Globus pallidus (tissue), 1 donor: ENCODE data around the gene NIP7.
"Not testable (repeated sequence)": the region's sequence is repeated elsewhere in the genome, so short reads cannot be mapped to it uniquely, and the experiment has no call there.

Source experiments
- DNase-seq: peaks from one replicate; pipeline ENCODE4 v3.0.0-alpha.2; 2015; ENCODE audit warnings: low spot score

Gene NIP7

DNA sequence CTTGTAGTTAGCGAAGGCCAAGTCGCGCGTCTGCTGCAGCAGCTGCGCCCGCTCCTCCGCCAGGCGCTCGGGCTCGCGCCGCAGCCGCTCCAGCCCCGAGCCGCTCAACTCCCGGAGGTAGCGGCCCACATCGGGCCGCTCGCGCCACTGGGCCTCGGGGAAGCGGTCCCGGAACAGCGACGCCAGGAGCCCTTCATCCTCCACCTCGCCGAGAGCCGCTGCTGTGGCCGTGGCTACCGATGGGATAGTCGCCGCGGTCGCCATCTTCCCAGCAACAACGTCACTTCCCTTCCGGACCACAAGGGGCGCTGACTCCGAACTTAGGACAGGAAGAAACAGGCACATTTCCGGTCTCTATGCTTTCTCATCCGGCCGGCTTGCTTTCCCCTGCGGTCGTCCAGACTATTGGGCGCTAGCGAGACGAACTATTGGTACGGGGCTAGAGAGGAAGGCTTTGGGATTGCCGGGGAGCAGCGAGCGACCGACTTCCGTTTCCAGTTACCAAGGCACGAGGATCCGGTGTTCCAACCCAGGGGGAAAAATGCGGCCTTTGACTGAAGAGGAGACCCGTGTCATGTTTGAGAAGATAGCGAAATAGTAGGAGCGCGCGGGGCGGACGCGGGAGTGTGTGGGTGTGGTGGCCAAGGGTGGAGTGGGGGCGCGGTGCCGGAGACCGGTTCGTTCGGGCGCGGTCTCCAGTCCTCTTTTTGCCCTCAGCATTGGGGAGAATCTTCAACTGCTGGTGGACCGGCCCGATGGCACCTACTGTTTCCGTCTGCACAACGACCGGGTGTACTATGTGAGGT lies at the start of gene NIP7, which contains the start of gene COG8:
Gene NIP7 (plus strand): TSS at position 484 of the 806 bp plus-strand sequence. CDS start 58 bp downstream, at position 542.
Gene COG8 (minus strand): TSS at position 276 of the 806 bp plus-strand sequence. CDS start 12 bp downstream, at position 264.
- peak; percentile 98 for DNase-seq

DNA sequence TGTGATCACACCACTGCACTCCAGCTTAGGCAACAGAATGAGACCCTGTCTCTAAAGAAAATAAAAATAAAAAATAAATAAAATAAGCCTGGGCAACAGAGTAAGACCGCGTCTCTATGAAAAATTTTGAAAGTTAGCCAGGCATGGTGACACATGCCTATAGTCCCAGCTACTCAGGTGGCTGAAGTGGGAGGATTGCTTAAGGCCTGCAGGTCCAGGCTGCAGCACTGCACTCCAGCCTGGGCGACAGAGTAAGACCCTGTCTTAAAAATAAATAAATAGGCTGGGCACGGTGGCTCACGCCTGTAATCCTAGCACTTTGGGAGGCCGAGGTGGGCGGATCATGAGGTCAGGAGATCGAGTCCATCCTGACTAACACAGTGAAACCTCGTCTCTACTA lies 47.9 kb upstream of the NIP7 start:
- not testable (repeated sequence) for DNase-seq

DNA sequence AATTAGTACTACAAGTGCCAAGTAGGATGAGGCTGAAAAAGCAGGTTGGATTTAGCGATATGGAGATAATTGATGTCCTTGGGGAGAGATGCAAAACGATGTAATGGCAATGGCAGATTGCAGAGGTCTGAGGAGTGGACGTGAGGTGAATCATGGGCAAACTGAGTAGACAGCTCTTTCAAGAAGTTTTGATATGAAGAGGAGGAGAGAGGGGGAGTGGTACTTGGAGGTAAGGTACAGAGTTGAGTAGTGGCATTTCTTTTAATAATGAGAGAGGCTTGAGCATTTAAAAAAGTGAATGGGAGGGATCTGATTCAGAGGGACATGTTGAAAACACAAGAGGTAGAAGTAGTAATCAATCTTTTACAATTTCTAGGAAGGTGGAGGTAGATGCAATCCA lies 46.2 kb upstream of the NIP7 start:
- DNase-seq, result no peak

DNA sequence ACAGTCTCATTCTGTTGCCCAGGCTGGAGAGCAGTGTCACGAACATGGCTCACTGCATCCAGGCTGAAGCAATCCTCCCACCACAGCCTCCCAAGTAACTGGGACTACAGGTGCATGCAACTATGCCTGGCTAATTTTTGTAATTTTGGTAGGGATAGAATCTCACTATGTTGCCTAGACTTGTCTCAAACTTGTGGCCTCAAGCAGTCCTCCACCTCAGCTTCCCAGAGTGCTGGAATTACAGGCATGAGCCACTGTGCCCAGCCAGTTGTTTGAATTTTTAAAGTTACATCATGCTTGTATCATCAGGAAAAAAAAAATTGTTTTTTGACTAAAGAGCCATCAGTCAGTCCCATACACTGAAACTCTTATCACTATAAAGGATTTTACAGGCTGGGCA lies 45.5 kb upstream of the NIP7 start:
- DNase-seq, result no peak

DNA sequence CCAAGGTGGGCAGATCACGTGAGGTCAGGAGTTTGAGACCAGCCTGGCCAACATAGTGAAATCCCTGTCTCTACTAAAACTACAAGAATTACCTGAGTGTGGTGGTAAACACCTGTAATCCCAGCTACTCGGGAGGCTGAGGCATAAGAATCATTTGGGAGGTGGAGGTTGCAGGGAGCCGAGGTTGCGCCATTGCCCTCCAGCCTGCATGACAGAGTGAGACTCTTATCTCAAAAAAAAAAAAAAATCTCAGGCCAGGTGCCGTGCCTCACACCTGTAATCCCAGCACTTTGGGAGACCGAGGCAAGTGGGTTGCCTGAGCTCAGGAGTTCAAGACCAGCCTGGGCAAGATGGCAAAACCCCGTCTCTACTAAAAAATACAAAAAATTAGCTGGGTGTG lies 42.8 kb upstream of the NIP7 start:
- not testable (repeated sequence) for DNase-seq

DNA sequence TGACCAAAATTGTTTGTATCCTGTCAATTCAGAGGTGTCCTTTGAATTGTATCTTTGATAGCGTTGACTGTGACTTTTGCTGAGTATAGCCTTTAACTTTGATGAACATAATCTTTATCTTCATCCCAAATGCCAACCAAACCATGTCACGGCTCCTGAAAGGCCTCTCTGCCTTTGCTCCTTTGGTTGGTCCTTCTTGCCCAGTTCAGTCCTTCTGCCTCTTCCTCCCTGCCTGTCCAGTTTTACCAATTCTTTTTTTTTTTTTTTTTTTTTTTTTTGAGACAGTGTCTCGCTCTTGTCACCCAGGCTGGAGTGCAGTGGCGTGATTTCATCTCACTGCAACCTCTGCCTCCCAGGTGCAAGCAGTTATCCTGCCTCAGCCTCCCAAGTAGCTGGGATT lies 41.3 kb upstream of the NIP7 start:
- DNase-seq, result no peak

DNA sequence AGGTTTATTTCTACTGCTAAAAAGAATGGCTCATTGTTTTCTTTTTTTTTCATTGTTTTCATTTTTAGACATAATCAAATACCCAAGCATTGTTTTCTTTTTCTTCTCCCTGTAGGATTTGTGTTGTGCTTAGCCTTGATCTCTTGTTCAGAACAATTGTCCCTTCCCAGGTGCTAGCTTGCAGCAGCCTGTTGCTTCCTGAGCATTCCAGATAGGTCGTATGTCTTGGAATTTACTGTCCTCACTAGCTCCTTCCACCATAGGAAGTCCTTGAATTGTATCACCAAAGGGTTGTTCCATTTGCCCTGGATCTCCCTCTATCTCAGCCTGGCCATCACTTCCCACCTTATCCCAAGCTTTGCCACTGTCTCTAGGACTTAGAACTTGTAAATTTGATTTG lies 38.4 kb upstream of the NIP7 start:
- DNase-seq, result no peak

DNA sequence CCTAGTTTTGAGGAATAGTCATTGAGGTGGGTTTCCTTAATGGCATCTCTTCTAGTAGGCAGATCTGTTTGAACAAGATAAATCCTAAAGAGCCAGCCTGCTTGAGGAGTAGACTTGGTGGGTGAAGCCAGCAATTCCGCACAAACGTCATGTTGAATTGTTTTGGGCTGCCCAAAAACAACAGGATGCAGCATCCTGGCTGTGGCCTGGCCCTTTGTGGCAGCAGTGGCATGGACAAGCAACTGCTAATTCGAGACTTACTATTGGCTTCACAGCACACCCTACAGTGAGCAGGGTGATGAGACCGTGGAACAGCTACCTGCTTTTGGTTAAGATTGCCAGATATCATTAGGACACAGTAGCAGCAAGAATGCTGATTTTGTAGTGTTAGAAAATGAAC lies 37.7 kb upstream of the NIP7 start:
- DNase-seq, result no peak

DNA sequence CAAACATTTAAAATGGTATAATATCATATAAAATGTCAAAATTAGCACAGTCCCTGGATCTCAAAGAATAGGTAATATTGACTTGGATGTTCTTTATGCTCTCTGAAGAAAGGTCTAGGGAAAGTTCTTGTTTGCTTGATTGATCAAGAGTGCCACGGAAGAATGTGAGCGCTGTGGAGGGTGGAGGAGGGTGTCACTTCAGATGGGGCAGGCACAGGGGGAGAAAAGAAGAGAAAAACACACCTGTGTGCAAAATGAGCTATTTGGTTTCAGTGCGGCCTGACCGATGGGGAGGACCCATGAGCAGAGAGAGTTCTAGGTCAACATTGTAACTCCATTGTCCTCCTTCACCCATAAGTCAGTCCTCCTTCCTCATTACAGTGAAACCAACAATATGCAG lies 37.3 kb upstream of the NIP7 start:
- DNase-seq, result no peak

DNA sequence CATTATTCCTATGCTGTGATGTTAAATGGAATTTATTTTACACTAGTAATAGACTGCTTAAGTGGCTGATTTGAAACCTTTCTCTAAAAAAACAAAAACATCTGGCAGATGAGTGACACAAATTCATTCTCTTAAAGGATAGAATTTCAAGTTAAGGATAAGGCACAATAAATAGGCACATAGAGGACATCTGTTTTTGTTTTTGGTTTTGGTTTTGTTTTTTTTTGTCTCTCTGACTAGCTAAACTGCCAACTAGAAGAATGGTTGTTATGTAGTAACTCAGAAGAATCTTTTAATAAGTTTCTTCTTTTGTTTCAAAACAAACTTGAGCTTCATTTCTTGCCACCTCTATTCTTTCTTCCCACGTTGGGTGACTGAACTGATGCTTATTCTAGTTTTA lies 33.5 kb upstream of the NIP7 start:
- no peak for DNase-seq

DNA sequence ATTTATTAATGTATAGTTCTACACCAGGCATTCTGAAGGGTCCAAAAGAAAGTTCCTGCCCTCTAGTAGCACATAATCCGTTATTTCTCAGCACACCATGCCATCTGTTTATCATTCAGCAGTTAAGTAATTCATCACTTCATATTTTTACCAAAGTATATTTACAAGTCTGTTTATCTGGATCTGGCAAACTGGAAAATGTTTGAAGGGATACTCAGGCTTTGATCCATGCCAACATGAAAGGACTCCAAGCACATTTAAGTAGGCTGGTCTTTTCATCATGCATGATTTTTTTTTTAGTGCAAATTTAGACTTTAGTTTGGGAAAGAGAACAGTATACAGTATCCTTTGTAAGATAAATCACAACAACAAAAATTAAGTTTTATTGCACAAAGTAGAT lies 32.5 kb upstream of the NIP7 start:
- DNase-seq, result no peak

DNA sequence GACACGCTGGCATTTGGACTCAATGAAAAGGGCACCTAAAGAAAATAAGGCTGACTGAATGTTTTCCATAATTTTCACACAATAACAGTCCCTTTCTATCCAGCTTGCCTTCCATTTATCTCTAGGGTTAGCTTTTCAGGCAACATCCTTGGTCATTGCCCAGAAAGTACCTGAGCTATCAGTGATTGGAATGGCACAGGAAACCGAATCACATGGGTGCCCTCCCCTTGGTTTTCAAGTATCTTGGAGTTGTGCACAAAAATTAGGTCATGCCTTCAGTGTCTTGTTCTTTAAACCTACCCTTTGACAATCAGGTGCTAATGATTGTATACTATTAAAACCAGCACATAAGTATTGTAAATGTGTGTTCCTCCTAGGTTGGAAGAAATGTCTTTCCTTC lies 31.7 kb upstream of the NIP7 start:
- no peak for DNase-seq

DNA sequence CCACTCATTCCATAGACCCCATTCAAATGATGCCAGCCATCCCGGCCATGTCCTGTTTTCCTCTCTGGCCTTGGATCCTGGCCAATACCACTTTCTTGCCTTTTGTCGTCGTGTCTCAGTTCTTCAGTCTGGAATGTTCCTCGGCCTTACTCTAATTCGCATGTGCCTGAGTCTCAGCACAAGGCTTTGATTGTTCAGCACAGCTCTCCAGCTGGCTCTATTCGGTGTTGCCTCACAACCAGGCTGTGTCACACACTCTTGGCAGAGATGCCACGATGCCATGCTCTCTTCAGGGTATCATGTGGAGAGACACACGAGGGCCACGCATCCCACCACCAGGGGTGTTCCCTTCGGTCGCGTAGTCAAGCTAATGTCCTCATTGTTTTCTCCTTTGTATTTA lies 30.3 kb upstream of the NIP7 start:
- DNase-seq, result peak; percentile 73

DNA sequence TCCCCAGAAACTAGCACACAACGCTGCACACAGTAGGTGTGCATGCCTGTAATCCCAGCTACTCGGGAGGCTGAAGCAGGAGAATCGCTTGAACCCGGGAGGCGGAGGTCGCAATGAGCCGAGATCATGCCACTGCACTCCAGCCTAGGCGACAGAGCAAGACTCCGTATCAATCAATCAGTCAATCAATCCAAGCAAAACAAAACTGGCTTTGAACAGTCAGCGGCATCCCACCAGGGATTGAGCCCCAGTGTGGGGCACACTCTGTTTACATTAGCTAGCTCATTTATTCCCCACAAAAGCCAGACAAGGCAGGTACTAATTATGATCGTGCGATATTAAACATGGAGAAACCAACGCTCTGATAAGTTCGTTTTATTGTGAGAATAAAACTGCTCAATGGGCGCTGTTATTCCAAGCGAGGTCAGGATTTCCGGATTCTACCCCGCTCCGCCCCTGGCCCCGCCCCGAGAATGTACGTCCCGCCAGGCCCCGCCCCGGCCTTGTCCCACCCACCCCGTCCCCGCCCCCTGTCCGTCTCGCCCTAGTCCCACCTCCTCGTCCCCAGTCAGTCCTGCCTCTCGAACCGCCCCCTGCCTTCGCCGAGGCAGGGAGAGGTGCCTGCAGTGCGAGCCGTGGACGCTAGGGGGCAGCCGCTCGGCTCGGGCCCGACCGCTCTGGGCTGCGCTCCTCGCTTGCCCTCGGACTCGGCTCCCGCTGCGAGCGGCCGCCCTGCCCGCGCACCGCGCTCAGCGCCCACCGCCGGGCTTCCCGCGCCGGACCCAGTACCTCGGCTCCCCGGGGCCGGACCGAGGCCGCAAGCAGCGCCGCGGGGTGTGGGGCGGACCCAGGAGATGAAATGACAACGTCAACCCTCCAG lies 28.7 kb upstream of the NIP7 start, which contains the start of gene VPS4A:
Gene VPS4A (plus strand): TSS at position 698 of the 880 bp plus-strand sequence. CDS start 162 bp downstream, at position 860.
- peak; percentile 98 for DNase-seq

DNA sequence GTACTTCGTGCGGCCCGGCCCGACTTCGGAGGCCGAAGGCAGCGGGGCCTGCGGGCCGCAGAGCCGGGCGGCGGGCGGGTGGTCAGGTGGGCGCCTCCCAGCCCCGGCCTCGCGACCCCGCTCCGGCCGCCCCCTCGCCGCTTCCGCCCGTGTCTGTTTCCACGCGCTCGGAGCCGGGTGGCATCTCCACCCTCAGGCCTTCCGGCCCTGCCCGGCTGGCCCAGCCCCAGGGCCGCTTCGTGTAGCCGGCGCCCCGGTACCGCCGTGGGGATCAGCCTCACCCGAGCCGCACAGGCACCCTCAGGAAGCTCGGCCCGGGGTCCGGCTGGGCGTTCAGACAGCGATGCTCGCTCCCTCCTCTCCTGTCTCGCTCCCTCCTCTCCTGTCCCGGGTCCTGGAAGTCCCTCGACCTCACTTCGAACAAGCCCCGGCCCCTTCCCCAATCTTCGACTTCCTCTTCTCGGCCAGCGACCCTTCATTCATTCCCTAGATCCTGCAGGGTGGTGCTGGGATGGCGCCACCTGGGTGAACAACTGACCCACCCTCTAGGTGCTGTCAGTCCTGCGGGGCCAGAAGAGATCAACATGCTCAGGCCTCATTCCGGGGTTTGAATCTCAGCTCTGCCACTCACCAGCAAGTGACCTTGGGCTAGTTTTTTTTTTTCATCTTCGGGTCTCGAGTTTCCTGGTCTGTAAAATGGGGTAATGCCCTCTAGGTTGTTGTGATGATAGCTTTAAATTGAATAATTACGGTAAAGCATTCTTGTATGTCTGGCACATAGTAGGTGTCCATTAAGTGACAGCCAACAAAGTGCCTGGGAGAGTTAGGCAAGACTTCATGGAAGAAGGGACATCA lies 27.8 kb upstream of the NIP7 start:
- no peak for DNase-seq

DNA sequence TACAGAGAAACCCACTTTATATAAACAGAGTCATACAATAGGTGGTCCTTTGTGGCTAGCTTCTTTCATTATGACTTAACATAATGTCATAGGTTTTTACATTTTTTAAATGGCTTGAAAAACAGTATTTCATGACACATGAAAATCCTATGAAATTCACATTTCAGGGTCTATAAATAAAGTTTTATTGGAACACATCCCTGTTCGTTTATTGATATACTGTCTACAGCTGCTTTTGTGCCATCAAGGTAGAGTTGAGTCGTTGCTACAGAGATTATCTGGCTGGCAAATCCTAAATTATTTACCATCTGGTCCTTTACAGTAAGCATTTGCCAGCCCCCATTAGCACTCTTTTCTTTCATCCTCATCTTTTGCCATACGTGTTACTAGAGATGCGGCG lies 26.1 kb upstream of the NIP7 start:
- no peak for DNase-seq

DNA sequence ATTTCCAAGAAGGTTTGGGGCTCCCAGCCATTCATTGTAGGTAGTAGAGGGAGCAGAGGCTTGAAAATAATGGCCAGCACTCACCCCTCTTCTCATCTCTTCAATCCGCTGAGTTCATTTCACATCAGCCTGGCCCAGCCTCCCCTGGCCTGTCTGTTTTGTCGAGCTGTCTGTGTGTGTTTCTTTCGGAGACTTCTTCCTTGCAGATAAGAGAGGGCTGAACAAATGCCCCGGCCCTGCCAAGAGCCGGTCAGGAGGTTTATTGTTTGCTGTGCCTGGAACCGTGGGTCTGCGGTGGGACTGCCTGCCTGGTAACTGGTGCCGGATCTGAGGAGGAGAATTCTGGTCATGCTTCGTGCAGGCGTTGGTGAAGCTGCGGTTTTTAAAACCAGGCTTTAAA lies 25.0 kb upstream of the NIP7 start:
- no peak for DNase-seq

DNA sequence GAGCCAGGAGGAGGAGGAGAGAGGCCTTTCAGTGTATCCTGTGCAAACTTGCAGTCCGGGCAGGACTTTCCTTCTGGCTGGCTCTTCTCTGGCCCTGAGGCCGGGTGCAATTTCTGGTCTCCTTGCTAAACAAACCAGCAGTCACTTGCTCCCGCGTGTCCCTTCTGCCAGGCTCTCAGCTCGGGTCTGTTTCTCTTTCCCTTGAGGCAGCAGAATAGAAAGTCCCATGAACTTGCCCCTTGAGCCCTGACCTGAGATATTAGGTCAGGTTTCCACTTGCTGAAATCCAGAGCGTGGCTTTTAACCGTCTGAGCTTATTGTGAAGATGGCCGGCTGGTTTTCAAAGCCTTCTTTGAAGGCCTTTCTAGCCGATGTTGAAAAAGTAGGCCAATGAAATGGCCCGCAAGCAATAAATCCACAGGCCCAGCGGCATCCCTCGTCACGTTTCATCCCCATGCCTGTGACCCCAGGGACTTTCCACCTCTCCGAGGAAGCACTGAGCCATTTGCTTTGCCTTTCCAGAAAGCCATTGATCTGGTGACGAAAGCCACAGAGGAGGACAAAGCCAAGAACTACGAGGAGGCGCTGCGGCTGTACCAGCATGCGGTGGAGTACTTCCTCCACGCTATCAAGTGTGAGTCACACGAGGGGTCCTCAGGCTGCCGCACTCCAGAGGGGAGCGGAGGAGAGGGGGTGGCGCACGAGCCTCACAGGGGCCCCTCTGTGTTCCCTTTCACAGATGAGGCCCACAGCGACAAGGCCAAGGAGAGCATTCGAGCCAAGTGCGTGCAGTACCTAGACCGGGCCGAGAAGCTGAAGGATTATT lies 23.9 kb upstream of the NIP7 start:
- DNase-seq, result no peak

DNA sequence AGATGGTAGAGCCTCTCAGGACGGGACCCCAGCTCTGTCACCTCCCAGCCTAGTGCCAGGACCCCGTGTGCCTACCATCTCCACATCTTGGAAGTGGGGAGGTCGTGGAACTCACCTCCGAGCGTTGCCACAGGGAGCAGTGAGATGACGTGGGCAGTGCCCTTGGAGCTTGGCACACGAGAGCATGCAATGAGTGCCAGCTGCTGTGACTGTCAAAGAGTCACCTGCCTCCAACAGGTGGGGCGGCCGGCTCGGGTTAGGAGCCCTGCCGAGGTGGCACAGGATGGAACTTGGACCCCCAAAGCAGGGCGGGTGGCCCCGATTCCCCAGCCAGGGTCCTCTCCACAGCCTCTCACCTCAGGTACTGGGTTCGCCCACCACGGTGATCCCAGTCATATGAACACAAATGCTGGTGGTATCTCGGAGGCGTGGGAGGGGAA lies 23.0 kb upstream of the NIP7 start:
- DNase-seq, result no peak

DNA sequence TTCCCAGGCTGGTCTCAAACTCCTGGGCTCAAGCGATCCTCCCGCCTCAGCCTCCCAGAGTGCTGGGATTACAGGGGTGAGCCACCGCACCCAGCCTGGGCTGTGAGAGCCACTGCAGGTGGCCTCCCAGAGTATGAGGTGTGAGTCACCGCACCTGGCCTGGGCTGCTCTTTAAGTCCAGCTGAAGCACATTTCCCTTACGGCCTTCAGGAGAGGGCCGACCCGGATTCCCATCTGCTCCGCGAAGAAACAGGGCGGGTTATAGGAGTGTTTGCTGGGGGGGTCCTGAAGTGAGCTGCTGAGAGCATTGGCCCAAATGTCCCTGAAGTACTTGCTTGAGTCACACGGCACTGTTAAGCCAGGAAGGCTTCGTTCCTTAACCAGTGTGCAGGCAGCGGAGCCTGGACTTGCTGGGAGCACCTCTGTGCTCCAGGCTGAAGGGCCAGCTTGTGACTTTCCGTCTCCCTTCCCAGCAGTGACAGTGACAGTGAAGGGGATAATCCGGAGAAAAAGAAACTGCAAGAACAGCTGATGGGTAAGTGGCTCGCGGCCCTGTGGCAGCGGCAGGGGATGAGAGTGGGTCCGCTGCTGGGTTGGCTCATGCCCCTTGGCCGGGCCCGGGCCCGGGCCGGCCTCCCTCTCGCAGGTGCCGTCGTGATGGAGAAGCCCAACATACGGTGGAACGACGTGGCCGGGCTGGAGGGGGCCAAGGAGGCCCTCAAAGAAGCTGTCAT lies 21.2 kb upstream of the NIP7 start:
- DNase-seq, result no peak
